Activated naive CD8-positive, alpha-beta T cell treated with anti-CD3 and anti-CD28 coated beads, Interleukin-2, amount 50 U/mL, for 16 hours (primary cell): Measurements from ENCODE around the gene LRRC4C.

Experiments
- DNase-seq: peaks from one replicate; pipeline ENCODE4 v3.0.0-alpha.2; 2020; ENCODE audit warnings: low read depth, low spot score

Gene LRRC4C

DNA sequence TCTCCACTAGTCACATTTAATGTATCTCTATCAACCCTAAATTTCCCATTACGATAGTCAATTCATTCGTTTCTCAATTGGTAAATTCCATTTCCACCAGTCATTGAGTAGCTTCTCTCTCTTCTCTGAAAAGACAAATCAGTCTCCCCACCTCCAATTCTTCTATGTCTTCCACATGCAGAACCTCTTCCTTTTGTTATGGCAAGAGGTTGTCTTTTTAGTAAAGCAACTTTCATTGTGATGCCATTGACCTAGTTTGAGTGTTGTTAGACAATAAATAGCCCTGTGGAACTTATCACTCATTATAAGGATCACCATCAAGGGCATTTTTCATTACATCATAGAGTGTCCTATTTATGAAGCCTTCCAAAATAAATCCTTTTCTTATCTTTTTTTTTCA lies 340.9 kb downstream of the LRRC4C start:
- DNase-seq = no peak

DNA sequence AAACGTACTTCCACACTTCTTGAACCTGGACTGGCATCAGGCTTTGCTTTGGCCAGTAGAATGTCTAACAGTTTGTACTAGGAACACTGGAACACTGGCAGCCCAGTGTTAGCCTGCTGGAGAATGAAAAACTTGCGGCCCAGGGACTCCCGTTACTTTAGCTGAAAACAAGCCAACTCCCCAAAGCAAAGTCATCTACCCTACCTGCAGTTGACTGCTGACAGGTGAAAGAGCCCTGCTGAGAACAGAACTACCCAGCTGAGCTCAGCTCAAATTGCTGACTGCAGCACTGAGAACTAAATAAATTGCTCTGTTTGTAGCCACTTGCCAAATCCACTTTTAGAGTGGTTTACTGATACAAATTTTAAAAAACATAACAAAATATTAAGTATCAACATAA lies 342.5 kb downstream of the LRRC4C start:
- DNase-seq = no peak

DNA sequence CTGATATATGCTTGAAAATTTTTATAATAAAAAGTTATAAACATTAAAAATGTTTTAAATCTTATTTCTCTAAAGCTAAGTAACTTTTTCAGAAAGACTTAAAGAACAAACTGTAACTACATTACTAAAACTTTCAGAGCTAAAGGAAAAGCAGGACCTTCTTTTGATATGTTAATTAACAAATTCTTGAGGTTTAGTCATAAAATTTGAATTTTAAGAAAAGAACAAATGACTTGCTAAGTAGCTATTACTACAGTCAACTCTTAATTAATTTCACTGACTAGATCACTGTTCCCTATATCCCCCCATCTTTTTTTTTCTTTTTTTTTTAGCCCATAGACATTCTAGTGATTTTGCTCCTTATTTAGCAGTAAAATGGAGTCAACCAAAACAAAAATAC lies 344.4 kb downstream of the LRRC4C start:
- no peak for DNase-seq

DNA sequence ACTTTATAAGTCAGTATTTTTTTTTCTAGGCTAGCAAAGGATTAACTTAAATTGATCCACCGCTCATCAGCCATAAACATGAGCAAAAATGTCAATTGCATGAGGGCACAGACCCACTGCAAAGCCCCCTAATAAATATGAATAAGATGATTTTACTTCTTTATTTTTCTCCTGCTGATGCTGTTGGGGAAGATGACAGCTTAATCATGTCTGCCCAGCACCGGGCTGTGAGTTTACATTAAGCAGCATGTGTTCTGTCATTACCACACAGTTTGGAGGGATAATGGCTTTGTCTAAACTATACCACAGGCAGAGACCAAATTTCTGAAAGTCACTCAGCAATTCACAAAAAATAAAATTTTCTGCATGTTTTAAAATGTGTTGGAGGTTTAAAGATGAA lies 346.3 kb downstream of the LRRC4C start:
- no peak for DNase-seq

DNA sequence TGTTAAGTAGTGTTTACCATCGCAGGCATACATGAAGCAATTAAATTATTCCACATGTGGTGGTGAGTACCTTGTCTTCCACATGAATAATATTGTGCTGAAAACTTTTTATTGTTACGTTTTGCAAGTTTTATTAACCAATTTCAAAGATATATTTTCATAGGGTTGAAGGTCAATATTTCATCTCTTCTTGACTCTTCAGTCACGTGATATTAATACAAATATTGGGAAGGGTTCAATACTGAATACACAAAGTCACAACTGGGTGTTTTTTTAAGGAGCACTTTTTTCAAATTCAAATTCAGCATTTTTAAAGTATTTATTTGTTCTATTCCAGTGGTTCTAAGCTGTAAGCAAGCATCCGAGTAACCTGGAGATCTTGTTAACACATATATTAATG lies 348.9 kb downstream of the LRRC4C start:
- no peak for DNase-seq

DNA sequence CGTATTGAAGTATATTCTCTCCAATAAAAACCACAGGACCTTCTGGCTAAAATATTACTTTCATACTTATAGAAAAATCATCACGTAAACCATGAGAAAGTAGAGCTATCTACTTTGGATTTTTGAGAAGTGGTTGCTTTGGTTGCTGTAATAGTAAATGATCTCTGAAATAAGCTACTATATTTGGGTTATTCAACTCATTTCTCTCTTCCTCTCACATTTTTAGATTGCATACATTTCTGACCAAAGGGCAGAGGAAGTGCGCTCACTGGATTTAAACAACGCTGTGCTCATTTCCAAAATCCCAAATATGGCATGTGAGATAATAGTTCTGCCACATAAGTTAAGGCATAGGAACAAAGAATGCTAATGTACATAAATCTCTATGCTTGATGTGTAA lies 357.0 kb downstream of the LRRC4C start:
- no peak for DNase-seq

DNA sequence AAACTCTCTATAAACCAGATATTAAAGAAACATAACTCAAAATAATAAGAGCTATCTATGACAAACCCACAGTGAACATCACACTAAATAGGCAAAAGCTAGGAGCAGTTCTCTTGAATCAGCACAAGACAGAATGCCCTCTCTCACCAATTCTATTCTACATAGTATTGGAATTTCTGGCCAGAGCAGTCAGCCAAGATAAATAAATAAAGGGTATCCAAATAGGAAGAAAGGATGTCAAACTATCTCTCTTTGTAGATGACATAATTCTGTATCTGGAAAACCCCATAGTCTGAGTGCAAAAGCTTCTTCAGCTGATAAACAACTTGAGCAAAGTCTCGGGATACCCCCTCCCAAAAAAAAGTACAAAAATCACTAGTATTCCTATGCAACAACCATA lies 359.8 kb downstream of the LRRC4C start:
- no peak for DNase-seq

DNA sequence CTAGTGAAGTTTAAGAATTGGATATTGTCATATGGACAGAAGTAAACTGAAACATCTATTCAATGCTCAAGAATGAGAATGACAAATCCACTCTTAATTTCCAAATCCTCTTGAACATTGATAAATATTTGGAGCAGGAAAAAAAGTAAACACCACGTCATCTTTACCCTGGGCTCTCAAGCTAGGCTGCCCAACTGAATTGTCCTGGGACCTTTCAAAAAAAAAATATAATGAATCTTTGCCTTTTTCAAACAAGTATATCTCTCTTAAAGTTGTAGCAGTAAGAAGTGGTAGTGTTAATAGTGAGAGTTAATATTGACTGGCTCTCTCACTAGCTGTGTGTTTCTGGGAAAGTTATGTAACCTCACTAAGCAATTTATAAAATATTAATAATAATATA lies 374.3 kb downstream of the LRRC4C start:
- DNase-seq = no peak

DNA sequence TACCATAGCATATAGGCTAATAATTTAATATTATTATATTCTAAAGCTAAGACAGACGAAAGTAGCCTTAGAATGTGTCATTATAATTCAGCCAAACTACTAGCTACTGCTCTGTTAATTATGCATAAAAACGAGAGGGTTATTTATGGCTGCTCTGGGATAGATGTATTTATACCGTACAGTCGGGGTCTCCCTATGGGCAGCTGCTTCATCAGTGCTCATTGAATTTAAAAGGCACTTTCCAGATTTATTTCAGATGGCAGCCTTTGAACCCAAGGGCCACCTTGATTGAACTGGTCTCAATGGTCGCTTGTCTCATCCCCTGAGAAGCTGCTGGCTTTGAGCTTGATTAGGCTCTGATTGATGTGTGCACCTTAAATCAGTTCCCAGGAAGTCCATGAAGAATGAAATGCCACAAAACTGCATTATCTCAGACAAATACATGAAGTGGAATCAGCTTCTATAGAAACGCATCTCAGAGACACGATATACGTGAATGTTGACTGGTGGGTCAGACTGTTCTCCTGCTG lies 377.6 kb downstream of the LRRC4C start:
- no peak for DNase-seq

DNA sequence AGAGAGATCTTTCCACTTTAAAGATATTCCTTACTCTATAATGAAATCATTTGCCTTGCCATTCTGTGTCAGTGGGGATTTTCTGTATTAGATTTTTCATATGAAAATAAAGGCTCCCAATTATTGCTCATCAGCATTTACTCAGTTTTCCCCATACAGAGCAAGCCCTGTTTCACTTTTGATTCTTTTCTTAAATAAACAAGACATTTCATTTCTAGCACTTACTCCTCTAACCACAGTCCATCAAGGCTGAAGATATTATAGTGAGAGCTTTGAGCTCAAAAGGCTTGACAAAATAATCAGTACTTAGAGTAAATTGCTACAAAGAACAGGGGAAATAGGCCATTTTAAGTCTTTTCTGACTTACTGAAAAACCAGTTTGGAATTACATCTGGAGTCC lies 385.1 kb downstream of the LRRC4C start:
- DNase-seq = no peak

DNA sequence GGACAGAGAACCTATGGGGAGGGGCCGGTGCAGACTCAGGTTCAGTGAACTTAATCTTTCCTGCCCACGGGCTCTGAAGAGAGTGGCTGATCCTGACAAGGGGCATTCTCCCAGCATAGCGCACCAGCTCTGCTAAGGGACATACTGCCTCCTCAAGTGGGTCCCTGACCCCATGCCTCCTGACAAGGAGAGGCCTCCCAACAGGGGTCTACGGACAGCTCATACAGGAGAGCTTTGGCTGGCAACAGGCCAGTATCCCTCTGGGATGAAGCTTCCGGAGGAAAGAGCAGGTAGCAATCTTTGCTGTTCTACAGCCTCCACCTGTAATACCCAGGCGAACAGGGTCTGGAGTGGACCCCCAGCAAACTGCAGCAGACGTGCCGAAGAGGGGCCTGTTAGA lies 394.0 kb downstream of the LRRC4C start:
- no peak for DNase-seq

DNA sequence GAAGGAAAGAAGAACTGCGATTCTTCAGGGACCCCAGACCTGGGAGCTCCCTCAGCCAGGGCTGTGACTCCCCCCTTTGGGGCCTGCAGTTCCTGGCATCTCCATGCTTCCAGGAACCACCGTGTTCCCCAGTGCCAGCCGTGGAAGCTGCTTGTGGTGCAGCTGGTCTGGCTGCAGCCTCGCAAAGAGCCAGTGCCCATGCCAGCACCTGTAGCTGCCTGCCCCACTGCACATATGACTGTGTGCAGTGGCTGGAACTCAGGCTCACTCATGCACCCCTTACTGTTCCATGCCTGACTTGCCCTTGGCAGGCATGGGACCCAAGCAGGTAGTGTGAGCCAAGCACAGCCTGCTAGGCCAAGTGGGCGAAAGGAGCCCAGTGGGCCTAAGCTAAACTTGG lies 401.3 kb downstream of the LRRC4C start:
- no peak for DNase-seq

DNA sequence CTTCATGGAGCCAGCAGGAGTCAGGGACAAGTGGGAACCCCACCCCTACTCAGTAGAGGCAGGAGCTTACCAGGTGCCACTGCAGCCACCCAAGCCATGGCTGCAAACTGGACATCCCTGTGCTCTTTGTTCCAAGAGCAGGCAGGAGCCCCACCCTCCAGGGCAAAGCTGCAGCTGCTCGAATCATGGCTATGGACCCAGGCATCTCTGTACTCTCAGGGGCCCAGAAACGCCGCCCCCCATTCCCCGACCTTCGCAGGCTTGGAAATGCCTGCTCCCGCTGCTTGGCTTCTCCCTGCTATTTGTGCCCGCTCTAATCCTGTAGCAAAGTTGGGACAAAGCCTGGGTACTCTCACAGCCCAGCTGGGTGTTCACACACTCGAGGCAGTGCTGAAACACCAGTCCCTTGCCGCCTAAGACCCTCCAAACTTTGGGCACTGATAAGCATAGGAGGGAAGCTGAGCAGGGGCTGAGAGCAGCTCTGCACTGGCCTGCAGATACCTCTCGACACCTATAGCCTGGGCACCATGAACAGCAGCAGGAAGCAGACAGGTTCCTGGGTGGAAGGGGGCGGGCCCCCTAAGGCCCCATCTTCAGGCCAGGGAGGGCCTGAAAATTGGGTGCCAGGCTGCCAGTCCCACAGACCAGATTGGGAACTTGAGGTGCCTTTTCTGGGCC lies 402.4 kb downstream of the LRRC4C start:
- DNase-seq = no peak

DNA sequence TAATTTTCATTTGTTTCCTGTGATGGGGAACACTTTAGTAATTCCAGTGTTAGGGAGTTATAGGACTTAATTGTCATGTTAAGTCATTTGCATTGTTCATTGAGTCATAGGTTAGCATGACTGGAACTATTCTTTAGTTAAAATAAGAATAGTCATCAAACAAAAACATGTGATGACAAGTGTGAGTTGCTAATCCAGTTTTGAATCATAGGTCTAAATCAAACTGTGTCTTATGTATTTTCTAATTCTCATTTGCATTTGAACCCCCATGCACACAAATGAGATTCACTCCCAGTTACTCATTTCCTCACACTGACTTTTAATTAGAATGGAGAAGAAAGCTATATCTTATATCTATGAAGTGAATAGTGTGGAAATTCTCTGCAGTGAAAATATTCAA lies 405.6 kb downstream of the LRRC4C start:
- DNase-seq = no peak

DNA sequence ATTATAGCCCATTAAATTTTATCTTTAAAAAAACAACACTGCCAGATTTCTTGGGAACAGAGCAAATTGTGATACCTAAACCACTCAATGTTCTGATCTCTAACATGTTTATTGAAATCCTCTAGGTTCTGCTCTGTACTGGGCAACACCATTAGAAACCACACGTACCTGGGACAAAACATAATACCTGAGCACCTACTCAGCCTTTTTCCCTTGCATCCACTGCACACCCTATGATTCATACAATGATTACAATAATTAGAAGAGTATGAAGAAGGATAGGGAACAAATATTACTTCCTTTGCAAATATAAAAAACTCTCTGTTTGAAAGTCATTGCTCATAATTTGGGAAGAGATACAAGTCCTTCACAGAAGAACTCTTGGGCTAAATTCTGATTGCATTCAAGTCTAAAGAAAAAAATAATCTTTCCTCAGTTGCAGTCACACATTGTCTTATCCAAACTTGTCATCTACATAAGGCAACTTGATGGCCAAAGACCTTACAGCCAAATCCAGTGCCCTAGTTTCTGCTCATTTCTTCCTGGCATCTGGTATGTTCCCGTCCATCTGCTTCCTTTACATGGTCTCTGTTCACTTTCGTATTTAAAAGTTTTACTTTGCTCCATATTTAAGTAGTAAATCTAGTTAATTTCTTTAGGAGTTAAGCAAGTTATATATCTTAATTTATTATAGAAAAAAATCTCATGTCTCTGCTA lies 407.4 kb downstream of the LRRC4C start:
- DNase-seq = no peak

DNA sequence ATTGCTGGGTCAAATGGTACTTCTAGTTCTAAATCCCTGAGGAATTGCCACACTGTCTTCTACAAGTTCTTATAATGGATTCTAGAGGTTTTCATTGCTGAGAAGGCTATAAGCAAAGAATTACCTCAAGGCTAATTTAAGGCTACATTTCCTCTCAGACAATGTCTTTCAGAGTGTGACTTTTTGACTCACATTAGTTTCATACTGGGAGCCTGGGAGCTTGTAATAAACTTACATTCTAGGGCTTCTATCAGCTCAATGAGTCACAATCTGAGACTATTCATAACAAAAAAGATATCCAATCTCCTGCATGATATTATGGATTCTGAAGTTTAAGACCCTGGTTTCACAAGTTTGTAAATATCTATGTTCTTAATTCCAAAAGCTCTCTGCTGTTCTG lies 408.7 kb downstream of the LRRC4C start:
- DNase-seq = no peak

DNA sequence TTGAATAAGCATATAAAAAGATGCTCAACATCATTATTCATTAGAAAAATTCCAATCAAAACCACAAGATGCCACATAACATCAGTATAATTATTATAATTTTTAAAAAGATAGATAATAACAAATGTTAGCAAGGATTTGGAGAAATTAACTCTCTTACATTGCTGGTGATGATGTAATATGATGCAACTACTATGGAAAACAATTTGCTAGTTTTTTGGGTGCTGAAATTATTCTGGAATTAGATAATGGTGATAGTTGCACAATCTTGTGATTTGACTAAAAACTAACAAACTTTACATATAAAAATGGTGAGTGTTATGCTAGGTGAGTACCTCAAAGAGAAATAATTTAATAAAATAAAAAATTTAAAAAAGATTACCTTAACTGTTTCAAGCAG lies 412.2 kb downstream of the LRRC4C start:
- no peak for DNase-seq

DNA sequence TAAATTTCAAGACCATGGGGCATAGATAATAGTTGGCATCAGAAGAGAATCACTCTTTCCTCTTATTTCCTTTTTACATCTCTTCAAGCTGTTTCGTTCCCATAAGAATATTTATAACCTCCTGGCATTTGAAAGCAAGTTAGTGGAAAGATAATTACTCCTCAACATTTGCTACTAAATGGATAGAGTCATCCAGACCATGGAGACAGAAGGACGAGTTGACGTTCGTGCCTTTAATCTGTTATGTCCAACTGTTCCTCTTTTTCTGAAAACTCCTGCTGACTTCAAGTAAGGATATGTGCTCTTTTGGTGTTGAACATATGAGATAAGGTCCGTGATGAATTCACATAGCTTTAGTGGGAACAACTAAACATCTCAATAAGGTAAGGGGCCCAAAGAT lies 414.2 kb downstream of the LRRC4C start:
- no peak for DNase-seq

DNA sequence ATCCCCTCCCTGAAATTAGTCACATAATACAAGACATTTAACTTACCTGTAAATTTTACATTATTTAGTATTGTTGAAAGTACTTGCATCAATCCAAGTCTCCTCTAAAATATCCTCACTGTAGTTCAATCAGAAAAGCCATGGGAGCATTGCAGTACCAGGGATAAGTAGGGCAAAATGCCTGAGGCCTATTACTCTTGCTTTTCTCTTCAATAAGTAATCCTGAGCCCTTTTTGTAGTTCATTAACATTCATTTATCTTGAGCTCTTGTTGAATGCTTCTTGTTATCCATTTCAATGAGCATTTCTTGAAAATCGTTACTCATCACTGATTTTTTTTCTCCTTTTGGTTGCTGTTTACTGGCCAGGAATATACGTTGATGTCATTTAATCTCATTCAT lies 414.7 kb downstream of the LRRC4C start:
- no peak for DNase-seq

DNA sequence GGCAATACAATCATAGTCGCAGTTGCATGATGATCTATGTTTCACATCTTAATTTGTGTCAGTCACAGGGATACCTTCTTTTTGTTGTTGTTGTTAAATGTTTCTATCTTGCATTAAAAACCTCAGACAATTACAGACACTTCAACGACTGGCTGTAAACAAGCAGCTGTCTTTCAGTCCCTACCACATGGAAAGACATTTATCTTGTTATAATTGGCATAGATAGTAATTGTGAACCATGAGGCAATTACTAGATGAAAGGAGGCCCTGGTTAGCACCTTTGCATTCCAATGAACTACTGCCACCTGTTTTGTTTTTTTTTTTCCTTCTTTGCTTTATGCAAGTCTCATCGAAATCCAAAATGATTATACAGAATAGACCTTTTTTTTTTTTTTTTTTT lies 416.8 kb downstream of the LRRC4C start:
- DNase-seq = no peak

DNA sequence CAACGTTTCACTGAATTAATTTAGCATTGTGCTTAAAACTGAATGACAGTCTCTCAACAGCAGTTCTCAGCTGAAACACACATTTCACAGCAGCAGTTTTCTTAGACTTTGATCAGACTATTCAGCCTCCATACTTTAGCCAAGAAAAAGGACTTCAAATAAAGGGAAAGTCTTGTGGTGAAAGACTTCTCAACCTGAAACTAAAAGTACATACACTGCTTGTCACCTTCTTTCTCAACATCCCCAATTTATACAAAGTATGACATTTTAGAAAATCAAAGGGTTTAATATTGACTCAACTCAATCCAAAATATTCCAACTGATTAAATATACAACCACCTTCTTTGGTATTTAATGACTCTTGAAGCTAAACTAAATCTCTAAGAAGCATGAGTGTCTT lies 419.0 kb downstream of the LRRC4C start:
- no peak for DNase-seq

DNA sequence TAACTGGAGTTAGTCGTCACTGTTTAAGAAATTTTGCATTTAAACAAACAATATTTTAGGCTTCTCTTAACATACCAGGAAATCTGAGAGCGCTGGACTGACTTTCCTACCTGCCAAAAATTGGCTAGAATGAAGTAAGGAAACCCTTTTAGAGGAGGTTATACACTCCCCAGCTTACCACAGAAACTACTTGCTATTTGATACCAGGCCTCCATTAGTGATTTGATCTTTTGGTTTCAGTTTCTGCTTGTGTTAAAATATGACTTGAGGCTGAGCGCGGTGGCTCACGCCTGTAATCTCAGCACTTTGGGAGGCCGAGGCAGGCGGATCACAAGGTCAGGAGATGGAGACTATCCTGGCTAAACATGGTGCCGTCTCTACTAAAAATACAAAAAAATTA lies 419.9 kb downstream of the LRRC4C start:
- no peak for DNase-seq

DNA sequence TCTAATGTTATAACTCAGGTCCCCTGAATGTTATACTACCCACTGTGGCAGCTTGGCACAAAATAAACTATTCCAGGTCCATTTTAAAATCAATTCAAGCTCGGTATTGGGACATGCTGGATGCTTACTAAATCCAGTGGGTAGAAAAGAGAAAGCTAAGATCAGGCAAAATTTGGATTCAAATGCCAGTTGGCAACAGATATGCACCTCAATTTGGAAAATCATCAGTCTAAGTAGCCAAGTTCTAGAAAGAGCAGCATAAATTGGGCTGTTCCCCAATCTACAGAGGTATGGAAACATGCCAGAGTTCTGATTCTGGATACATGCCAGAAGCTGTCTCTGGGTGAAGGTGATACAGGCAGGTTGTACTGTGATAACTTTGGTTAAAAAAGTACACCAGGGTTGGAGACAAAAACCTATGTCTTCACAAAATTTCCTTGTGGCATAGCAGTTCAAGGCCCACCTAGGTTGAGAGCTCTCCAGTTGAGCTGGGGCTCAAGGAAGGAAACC lies 427.8 kb downstream of the LRRC4C start:
- DNase-seq = no peak
